Measurements from ENCODE around the gene LRRC43.
"Not testable (repeated sequence)": the region's sequence is repeated elsewhere in the genome, so short reads cannot be mapped to it uniquely, and the experiment has no call there.

The LRRC43 gene

DNA sequence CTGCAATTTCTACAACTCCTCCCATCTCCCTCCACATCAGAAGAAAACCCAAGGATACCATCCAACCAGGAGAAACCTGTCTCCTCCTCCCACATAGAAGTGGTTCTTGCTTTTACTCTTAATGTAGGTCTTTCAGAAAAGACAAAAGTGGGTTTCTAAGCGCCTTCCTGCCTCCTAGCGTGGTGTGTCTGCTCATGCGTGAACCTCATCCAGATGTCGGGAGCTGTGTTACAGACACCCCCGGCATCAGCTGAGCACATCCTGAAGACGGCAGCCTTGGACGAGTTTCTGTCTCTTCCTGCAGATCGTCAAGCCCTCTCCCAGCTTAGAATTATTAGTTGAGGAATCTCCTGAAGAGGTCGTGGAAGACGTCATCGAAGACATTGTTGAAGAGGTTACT is 9.5 kb downstream of the LRRC43 start:
- FAIRE-seq (no peak), DNase-seq (ENCODE audit: low spot score) (no peak)

DNA sequence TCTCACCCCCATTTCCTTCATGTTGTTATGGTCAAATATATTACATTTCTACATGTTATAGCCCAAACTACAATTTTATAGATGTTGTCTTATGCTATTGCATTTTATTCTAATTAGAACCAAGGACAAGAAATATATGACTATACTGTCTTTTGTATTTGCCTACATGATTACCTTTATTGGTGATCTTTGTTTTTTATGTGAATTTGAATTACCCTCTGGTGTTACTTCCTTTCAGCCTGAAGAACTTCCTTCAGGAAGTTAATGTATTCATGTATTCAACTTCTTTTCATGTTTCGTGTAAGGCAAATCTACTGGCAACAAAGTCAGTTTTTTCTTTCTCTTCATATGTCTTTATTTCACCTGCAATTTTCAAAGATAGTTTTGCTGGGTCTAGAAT is 11.9 kb downstream of the LRRC43 start:
- DNase-seq (ENCODE audit: low spot score) (no peak), FAIRE-seq (no peak)

DNA sequence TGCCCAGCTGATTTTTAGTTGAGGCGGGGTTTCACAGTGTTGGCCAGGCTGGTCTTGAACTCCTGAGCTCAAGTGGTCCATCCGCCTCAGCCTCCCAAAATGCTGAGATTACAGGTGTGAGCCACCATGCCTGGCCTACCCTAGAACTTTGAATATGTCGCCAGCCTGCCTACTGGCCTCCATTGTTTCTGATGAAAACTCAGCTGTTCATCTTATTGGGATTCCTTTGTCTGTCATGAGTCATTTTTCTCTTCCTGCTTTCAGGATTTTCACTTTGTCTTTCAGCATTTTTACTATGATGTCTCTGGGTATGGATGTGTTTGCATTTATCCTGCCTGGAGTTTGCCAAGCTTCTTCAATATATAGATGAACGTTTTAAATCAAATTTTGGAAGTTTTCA is 12.5 kb downstream of the LRRC43 start:
- FAIRE-seq (no peak), DNase-seq (ENCODE audit: low spot score) (no peak)

DNA sequence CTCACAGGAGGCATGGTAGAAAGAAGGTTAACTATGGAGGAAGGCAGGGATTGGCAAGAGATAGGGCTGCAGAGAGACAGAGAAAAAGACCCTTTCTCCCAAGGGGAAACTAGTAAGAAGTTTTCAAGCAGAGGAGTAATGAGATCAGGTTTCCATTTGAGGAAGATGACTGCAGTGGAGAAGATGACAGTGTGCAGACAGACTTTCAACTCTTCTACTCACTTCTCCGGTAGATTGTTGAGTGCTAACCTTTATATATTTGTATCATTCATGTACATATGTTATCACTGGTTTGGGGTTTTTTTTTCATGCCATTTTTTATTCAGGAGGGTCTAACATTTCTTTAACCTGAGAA is 14.7 kb downstream of the LRRC43 start:
- DNase-seq (ENCODE audit: low spot score) = no peak
- FAIRE-seq = no peak

DNA sequence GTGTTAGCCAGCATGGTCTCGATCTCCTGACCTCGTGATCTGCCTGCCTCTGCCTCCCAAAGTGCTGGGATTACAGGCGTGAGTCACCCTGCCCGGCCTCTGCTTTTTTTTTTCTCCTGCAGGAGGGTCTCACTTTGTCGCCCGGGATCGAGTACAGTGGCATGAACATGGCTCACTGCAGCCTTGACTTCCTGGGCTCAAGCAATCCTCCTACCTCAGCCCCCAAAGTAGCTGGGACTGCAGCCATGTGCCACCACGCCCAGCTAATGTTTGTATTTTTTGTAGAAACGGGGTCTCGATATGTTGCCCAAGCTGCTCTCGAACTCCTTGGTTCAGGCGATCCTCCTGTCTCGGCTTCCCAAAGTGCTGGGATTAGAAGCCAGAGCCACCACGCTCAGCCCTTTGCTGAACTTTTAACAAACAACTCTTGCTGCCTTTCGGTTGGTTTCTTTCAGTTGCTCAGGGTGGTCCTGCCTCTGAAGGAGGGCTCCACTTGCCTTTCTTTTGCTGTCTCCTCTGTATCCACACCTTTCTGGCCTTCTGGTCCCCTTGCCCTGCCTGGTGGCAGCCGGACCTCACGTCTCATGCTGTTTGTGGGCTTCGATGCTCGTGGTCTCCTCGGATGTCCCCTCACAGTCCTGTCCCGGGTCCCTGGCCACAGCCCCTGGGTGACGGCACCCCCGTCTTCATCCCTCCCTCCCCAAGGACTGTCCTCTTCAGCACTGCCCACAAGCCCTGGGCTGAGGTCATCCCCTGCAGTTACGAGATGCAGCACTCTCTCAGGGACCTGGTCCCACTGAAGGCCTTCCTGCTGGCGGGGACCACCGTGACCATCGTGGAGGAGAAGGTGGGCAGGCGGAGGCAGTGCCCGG is 16.8 kb downstream of the LRRC43 start:
- DNase-seq (ENCODE audit: low spot score) (no peak), FAIRE-seq (no peak)

DNA sequence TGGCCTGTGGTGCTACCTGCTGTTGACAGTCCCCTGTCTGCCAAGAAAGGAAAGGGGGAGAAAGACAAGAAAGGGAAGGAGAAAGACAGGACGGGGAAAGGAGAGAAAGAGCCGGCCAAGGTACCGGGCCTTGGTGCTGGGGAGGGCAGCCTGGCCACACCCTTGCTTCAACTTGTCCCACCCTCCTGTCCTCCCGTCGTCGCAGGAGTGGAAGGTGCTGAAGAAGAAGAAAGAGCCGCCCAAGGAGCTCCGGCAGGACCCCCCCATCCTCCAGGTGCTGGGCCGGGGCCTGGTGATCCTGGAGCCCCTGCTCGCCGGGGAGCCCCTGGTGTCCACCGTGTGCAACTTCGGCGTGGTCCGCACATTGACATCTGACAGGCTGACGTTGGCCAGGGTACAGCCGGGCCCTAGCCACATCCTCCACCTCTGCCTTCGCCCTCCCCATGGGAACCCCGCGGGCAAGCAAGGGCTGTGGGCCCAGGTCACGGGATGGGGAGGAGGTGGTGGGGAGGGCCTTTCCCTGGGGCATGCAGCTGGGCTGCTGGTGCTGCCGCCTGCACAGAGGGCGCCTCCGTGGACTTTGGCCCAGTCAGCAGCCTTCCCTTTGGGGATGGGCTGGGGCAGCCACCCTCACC is 17.7 kb downstream of the LRRC43 start:
- DNase-seq (ENCODE audit: low spot score) (no peak), FAIRE-seq (no peak)

DNA sequence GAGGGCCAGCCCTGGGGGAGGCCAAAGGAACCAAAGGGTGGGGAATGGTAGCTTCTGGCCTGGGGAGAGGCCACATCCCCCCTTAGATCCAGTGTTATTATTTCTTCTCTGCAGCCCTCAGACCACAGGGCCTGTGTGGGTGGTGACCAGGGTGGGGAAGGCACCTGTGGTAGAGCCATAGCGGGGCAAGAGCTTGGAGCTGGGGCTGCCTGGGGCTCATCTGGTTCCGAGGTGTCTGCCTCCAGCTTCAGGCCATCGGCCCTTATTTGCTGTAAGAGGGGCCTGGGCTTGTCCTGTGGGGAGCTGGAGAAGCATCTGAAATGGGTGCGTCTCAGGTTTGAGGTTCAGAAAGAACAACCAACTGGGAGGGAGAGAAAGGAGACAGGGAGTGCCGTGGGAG is 18.5 kb downstream of the LRRC43 start:
- no peak for DNase-seq (ENCODE audit: low spot score)
- FAIRE-seq = no peak

DNA sequence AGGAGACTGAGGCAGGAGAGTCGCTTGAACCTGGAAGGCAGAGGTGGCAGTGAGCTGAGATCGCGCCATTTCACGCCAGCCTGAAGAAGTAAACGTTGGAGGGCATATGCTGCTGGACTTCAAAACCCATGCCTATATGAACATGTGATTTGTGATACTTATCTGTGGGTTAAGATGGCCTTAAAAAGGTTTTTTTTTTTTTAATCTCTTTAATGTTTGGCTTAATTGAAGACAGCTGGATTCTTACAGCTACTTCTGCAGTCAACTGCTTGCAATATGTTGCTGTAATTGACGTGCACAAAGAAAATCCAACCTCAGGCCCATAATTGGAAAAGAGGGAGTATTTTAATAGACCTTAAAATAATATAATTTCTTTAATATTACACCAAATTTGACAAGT is 19.1 kb downstream of the LRRC43 start:
- DNase-seq (ENCODE audit: low spot score) (no peak), FAIRE-seq (no peak)

DNA sequence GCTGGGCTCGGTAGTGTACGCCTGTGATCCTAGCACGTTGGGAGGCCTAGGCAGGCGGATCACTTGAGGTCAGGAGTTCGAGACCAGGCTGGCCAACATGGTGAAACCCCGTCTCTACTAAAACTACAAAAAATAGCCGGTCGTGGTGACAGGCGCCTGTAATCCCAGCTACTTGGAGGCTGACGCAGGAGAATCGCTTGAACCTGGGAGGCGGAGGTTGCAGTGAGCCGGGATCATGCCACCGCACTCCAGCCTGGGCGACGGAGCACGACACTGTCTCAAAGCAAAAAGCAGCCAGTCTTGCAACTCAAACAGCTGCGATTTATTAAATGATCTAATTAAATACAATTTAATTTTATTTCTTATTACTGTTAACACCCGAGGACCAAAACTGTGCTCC is 19.9 kb downstream of the LRRC43 start:
- FAIRE-seq; DNase-seq (ENCODE audit: low spot score): not testable (repeated sequence)

DNA sequence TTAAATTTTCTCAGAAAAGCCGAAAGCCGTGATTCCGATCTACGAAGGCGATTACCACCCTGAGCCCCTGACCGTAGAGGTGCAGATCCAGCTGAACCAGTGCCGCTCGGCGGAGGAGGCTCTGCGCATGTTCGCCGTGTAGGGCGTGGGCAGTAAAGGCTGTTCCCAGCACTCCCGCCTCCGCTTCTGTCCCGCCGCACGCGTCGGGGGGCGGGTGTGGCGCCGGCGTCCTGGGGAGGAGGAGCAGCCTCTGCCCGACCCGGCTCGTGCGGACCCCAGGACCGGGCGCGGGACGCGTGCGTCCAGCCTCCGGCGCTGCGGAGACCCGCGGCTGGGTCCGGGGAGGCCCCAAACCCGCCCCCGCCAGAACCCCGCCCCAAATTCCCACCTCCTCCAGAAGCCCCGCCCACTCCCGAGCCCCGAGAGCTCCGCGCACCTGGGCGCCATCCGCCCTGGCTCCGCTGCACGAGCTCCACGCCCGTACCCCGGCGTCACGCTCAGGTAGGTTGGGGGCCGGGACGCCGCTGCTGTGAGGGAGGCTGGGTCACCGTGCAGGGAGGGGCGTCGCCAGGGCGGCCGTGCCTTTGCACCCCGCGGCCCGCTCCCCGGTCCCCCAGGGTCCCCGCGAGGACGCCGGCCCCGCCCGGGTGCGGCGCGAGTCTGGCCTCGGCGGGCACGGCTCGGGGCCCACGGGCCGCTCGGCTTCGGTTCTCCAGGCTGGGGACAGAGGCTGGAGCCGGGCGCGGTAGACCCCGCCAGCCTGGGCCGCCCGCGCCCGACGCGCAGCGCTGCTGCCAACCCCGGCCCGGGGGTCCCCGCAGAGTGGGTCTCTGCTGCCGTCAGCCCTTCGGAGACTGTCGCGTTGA is 20.6 kb downstream of the LRRC43 start, which contains the start of gene B3GNT4:
B3GNT4 (plus strand) TSS at position 409 of the 866 bp plus-strand sequence. CDS start 910 bp downstream, outside the sequence.
- peak; percentile 86 for DNase-seq (ENCODE audit: low spot score)
- peak; percentile 68 for FAIRE-seq

DNA sequence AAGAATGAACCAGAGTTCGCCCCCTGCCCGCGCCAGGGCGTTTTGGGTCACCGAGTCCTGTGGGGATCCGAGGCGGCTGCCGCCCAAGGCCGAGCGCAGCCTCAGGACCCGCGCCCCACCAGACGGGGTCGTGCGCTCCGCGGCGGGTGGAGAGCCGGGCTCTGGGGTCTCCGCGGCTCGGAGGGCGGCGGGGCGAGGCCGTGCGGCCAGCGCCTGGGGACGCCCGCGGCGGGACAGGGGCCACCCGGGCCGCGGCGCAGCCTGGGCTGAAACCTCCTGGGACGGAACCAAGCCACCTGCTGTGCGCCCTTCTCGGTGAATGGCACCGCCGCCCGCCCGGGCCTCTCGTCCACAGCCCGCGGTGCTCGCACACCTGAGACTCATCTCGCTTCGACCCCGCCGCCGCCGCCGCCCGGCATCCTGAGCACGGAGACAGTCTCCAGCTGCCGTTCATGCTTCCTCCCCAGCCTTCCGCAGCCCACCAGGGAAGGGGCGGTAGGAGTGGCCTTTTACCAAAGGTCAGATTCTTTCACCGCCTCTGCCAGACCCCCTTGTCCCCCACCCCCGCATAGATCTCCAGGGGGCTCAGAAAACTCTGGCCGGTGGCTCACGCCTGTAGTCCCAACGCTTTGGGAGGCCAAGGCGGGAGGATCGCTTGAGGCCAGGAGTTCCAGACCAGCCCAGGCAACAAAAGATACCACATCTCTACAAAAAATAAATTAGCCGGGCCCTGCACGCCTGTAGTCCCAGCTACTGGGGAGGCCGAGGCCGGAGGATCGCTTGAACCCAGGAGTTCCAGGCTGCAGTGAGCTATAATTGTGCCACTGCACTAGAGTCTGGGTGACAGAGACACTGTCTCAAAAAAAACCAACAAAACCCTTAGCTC is 21.5 kb downstream of the LRRC43 start:
- FAIRE-seq (no peak), DNase-seq (ENCODE audit: low spot score) (no peak)

DNA sequence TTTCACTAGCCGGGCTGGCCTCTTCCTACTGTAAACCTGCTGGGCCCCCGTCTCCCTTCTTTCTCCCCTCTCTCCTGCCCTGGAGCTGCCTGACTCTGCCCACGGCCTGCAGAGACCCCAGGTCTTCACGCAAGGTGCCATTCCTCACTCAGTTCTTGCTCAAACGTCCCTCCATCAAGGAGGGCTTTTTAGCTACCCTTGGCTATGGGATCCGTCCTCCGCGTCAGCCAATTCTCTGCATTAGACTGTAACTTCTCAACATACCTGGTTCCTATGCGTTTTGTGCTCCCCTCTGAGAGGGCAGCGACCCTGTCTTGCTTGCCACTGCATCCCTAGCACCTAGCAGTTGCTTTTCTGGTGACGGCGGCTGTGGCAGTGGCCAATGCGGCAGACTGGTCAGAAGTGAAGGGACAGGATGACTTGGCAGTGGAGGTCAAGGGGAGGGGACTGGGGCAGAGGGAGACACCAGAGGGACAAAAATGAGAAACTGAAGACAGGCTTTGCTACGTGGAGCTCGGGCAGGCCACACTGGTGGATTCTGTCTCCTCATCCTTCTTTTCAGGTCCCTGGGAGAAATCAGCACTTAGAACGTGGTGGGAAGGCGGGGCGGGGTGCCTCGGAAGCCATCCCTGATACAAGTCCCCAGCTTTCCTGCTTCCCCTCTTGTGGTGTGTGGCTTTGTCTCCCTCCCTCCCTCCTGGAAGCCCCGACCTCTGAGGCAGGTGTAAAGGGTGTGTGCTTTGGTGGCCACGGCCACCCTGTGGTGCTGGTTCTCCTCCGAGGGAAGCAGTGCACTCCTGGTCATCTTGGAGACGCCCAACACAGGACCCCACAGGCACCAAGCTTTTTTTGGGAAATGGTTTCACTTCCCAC is 22.4 kb downstream of the LRRC43 start:
- FAIRE-seq (peak; percentile 42), DNase-seq (ENCODE audit: low spot score) (no peak)

DNA sequence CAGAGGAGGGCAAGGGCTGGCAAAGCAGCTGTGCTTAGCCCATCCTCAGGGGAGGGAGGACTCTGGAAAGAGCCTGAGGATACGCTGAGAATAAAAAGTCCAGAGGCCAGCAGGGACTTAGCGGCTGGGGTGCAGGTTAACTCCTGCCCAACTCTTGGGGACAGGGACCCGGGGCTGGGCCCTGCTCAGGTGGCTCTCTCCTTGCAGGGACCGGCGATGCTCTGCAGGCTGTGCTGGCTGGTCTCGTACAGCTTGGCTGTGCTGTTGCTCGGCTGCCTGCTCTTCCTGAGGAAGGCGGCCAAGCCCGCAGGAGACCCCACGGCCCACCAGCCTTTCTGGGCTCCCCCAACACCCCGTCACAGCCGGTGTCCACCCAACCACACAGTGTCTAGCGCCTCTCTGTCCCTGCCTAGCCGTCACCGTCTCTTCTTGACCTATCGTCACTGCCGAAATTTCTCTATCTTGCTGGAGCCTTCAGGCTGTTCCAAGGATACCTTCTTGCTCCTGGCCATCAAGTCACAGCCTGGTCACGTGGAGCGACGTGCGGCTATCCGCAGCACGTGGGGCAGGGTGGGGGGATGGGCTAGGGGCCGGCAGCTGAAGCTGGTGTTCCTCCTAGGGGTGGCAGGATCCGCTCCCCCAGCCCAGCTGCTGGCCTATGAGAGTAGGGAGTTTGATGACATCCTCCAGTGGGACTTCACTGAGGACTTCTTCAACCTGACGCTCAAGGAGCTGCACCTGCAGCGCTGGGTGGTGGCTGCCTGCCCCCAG is 23.4 kb downstream of the LRRC43 start:
- DNase-seq (ENCODE audit: low spot score) = no peak
- FAIRE-seq = no peak

DNA sequence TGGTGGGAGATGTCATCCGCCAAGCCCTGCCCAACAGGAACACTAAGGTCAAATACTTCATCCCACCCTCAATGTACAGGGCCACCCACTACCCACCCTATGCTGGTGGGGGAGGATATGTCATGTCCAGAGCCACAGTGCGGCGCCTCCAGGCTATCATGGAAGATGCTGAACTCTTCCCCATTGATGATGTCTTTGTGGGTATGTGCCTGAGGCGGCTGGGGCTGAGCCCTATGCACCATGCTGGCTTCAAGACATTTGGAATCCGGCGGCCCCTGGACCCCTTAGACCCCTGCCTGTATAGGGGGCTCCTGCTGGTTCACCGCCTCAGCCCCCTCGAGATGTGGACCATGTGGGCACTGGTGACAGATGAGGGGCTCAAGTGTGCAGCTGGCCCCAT is 24.1 kb downstream of the LRRC43 start:
- FAIRE-seq (no peak), DNase-seq (ENCODE audit: low spot score) (no peak)

DNA sequence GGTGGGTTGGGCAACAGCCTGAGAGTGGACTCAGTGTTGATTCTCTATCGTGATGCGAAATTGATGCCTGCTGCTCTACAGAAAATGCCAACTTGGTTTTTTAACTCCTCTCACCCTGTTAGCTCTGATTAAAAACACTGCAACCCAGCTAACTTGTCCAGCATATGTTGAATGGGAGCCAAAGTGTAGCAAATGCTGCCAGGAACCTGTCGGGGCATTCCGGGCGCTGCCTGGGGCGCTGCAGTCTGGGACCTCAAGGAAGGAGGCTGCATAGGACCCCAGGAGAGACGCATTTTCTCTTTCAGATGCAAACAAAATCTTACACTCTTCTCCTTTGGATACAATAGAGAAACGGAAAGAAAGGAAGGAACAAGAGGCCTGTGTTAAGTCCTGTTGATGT is 24.5 kb downstream of the LRRC43 start:
- DNase-seq (ENCODE audit: low spot score) (no peak), FAIRE-seq (no peak)

DNA sequence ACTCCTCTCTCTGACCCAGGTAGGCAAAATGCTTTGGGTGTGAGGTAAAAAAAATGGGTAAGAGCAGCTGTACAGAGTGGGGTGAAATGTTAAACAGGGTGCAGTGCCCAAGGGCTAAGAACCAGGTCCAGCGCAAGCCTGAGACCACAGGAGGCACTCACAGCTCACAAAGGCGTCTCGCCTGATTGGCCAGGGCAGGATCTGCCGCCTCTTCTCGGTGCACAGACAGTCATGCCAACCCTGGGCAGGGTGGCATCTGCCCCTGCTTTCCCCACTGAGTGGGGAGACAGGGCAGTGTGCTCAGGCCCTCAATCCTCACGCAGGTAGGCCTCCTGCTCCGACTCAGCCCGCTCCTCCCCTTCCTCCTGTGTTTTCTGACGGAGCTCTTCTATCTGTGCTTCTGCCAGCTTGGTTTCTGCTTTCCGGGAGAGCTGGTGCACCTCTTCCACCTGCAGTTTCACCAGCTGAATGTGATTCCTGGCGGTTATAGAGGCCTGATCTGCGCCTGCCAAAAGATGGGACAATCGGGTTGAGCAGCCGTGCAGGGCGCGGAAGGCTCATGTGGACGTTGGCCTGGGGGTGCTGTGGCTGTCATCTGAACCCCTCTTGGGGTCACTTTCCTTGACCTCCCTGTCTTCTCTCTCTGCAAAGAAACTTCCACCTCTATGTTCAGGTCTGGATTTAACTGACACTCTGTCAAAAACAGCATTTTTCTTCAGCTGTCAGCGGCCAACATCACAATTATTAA is 25.3 kb downstream of the LRRC43 start:
- FAIRE-seq = no peak
- DNase-seq (ENCODE audit: low spot score) = no peak

DNA sequence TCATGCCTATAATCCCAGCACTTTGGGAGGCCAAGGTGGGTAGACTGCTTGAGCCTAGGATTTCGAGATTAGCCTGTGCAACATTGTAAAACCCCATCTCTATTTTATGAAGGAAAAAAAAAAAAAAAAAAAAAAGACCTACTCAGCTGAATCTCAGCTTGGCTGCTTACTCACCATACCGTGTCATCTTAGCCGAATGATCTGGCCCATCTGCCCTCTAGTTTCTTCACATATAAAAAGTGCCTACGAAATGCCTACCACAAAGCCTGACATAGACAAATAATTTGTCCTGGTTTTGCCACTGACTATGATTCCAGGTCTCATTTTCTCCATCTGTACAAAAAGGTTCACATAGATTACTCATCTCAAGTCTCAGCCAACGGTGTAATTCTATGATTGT is 32.8 kb downstream of the LRRC43 start:
- DNase-seq (ENCODE audit: low spot score) = no peak
- FAIRE-seq = no peak

DNA sequence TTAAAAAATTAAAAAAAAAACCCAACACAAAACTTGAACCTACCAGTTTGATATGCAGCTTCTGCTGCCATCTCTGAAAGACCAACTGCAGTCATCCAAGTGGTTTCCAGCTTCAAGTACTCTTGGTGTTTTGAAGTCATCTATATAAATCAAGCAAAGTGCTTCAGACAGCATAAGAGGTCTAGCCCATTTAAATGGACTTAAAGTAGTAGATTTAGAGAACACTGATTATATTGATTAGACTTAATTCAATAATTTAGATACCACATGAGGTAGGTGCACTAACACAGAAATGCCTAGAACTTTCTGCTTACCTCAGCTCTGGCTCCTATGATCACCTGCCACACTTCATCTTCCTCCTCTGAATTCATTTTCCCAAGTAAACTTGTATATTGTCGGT is 33.5 kb downstream of the LRRC43 start:
- DNase-seq (ENCODE audit: low spot score) (no peak), FAIRE-seq (no peak)

Measured in urothelium cell line (cell line).